Fibroblast of mammary gland (primary cell): ENCODE results near the gene IAH1.

Experiments used
- DNase-seq: peaks from one replicate; pipeline ENCODE4 v3.0.0-alpha.2; 2010; ENCODE audit warnings: low read depth
- H3K4me3 ChIP-seq: 2 replicates; pipeline ENCODE4 v1.5.1; 2011; ENCODE audit warnings: low read depth, mild to moderate bottlenecking, low read length, moderate library complexity; ENCODE audit not compliant: control insufficient read depth
- TF ChIP-seq, protein P1 (sequence below): conservative IDR thresholded peaks from 2 replicates; pipeline ENCODE4 v1.5.1; 2011; ENCODE audit warnings: low read depth, low read length, inconsistent platforms; ENCODE audit not compliant: control insufficient read depth, insufficient read depth

The IAH1 gene

GRCh38 chr2:9441556-9441955 lies 32.8 kb upstream of the IAH1 start:
- H3K4me3 ChIP-seq, result no peak overlapping the region
- TF ChIP-seq, protein P1, sequence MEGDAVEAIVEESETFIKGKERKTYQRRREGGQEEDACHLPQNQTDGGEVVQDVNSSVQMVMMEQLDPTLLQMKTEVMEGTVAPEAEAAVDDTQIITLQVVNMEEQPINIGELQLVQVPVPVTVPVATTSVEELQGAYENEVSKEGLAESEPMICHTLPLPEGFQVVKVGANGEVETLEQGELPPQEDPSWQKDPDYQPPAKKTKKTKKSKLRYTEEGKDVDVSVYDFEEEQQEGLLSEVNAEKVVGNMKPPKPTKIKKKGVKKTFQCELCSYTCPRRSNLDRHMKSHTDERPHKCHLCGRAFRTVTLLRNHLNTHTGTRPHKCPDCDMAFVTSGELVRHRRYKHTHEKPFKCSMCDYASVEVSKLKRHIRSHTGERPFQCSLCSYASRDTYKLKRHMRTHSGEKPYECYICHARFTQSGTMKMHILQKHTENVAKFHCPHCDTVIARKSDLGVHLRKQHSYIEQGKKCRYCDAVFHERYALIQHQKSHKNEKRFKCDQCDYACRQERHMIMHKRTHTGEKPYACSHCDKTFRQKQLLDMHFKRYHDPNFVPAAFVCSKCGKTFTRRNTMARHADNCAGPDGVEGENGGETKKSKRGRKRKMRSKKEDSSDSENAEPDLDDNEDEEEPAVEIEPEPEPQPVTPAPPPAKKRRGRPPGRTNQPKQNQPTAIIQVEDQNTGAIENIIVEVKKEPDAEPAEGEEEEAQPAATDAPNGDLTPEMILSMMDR, result no peak
- no peak for DNase-seq

- H3K4me3 ChIP-seq, result no peak overlapping the region
- DNase-seq, result no peak
- TF ChIP-seq, protein P1, result no peak
Observed at GRCh38 chr2:9443526-9443925, 30.8 kb upstream of the IAH1 start.

DNA sequence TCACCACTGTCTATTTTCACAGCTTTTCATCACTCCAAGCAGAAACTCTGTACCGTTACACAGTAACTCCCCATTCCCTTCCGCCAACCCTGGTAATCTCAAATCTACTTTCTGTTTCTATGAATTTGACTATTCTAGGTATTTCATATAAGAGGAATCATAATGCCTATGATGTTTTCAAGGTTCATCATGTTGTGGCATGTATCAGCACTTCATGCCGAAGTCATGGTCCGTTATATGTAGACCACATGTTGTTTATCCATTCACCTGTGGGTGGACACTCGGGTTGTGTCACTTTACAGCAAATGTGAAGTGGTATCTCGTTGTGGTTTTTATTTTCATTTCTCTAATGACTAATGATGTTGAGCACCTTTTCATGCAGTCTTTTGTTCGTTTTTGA lies 29.3 kb upstream of the IAH1 start:
- TF ChIP-seq, protein P1, result no peak
- no peak for DNase-seq
- H3K4me3 ChIP-seq, result no peak overlapping the region

- DNase-seq, result no peak
- TF ChIP-seq, protein P1, result no peak
- H3K4me3 ChIP-seq, result no peak overlapping the region
Observed at GRCh38 chr2:9451231-9451630, 23.1 kb upstream of the IAH1 start.

DNA sequence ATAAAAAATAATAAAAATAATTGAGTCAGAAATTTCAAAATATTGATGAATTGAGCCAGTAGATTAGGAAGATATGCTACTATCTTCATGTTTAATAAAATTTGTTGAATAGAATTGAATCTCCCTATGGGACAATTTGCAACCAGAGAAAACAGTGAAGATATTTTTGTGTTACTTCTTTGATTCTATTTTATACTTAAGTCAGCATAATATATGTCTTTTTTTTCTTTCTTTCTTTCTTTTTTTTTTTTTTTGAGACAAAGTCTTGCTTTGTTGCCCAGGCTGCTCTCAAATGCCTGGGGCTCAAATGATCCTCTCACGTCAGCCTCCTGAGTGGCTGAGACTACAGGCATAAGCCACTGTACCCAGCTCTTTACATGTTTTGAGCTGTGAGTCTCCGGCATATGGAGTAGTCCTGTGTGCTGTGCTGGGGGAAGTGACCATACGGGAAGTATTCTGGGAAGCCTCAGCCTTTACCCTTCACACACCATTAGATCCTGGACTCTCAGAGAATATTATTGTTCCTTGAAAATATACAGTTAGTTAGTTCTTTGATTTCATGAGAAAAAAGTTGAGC lies 13.8 kb upstream of the IAH1 start:
- no peak overlapping the region for H3K4me3 ChIP-seq
- TF ChIP-seq, protein P1, result no peak
- no peak for DNase-seq

GRCh38 chr2:9461079-9461478 lies 13.3 kb upstream of the IAH1 start:
- TF ChIP-seq, protein P1, result no peak
- no peak for DNase-seq
- no peak overlapping the region for H3K4me3 ChIP-seq

DNA sequence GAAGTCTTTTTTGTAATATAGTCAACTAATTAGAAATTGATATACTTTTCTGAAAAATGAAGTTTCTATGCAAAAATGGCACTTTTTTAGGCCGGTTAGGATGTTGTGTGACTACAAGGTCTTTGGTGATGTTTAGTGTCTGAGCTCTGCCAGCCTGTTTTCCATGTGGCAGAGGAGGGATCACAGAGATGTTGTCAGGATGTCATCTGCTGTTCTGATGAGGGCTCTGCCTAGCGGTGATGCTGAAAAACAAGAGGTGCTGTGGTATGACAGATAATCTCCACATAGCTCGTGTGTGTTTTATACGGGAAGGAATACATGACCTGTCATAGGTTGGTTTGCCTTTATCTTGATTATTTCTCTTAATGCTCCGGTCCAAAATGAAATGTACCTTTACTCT lies 12.0 kb upstream of the IAH1 start:
- TF ChIP-seq, protein P1, result no peak
- no peak for DNase-seq
- no peak overlapping the region for H3K4me3 ChIP-seq
